HepG2 (cell line): ENCODE data around the gene SNX6.
A peak's percentile ranks its signal among the peaks of the same experiment; 100 is the strongest.

Source experiments
- KDM5B ChIP-seq: sonication (generic); formaldehyde crosslinking; IDR thresholded peaks from 2 replicates; pipeline ENCODE4 v1.4.0; 2020; ENCODE audit warnings: missing genetic modification reagents, mild to moderate bottlenecking, borderline replicate concordance
- KLF6 ChIP-seq: IDR thresholded peaks from 2 replicates; pipeline ENCODE4 v1.8.0; 2016; ENCODE audit warnings: missing biosample characterization, missing genetic modification reagents
- NFRKB ChIP-seq: fragments of 450-650 bp; IDR thresholded peaks from 2 replicates; pipeline ENCODE4 v1.6.1; 2017
- SP4 ChIP-seq: sonication (generic); formaldehyde crosslinking; IDR thresholded peaks from 2 replicates; pipeline ENCODE4 v1.8.1; 2023; ENCODE audit warnings: mild to moderate bottlenecking, missing genetic modification reagents
- TBP ChIP-seq: sonication (generic); formaldehyde crosslinking; IDR thresholded peaks from 2 replicates; pipeline ENCODE4 v1.5.0; 2020; ENCODE audit warnings: missing genetic modification reagents
- ZNF788 ChIP-seq: sonication (generic); formaldehyde crosslinking; IDR thresholded peaks from 2 replicates; pipeline ENCODE4 v1.5.0; 2020; ENCODE audit warnings: mild to moderate bottlenecking, missing genetic modification reagents, borderline replicate concordance
- TF ChIP-seq, protein P1 (sequence below): sonication (generic); formaldehyde crosslinking; IDR thresholded peaks from 2 replicates; pipeline ENCODE4 v1.4.0; 2020; ENCODE audit warnings: mild to moderate bottlenecking, missing genetic modification reagents
- TF ChIP-seq, protein P2 (sequence below), 2 experiments: sonication (generic) in 1 of 2; formaldehyde crosslinking in 1 of 2; IDR thresholded peaks; 2 replicates each; pipeline versions ENCODE4 v1.4.0 to v1.6.1; 2018 to 2020; ENCODE audit warnings: missing genetic modification reagents in 2 of 2, borderline replicate concordance in 1 of 2, low read depth in 1 of 2, mild to moderate bottlenecking in 1 of 2, missing biosample characterization in 1 of 2
- TF ChIP-seq, protein P3 (sequence below): sonication (generic); formaldehyde crosslinking; conservative IDR thresholded peaks from 2 replicates; pipeline ENCODE4 v1.4.0; 2020; ENCODE audit warnings: missing genetic modification reagents

DNA sequence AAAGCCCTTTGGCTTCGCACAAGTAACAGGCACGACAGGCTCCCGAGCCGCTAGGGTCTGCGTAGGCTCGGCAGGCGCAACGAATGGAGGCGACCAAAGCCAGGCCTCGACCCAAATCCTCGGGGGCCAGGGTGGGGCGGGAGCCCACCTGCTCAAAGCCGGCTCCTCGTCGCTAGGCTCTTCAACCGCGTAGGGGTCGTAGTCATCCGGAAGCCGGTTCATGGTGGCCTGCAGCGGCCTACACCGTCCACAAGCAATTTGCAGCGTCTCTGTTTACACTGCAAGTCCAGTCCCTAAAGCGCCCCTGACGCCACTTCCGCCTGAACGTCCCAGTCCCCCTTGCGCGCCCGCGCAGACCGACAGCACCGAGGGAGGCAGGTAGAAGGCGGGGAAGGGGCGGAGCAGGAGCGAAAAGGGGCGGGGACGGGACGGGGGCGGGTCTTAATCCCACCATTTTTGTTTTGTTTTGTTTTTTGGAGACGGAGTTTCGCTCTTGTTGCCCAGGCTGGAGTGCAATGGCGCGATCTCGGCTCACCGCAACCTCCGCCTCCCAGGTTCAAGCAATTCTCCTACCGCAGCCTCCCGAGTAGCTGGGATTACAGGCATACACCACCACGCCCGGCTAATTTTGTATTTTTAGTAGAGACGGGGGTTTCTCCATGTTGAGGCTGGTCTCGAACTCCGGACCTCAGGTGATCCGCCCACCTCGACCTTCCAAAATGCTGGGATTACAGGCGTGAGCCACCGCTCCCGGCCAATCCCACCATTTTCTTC lies 90.4 kb downstream of the SNX6 start, which contains the start of gene EAPP:
- TF ChIP-seq KLF6 (CRISPR knock-in tag), result peak; percentile 99
- TF ChIP-seq, protein P1, sequence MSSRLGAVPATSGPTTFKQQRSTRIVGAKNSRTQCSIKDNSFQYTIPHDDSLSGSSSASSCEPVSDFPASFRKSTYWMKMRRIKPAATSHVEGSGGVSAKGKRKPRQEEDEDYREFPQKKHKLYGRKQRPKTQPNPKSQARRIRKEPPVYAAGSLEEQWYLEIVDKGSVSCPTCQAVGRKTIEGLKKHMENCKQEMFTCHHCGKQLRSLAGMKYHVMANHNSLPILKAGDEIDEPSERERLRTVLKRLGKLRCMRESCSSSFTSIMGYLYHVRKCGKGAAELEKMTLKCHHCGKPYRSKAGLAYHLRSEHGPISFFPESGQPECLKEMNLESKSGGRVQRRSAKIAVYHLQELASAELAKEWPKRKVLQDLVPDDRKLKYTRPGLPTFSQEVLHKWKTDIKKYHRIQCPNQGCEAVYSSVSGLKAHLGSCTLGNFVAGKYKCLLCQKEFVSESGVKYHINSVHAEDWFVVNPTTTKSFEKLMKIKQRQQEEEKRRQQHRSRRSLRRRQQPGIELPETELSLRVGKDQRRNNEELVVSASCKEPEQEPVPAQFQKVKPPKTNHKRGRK (CRISPR knock-in tag), result peak; percentile 67; the same call in 1 of the 2 replicates
- no peak; the same call in 1 of the 2 replicates for TF ChIP-seq TBP
- TF ChIP-seq NFRKB, result peak; percentile 87
- TF ChIP-seq ZNF788, result peak; percentile 99
- TF ChIP-seq, protein P2, sequence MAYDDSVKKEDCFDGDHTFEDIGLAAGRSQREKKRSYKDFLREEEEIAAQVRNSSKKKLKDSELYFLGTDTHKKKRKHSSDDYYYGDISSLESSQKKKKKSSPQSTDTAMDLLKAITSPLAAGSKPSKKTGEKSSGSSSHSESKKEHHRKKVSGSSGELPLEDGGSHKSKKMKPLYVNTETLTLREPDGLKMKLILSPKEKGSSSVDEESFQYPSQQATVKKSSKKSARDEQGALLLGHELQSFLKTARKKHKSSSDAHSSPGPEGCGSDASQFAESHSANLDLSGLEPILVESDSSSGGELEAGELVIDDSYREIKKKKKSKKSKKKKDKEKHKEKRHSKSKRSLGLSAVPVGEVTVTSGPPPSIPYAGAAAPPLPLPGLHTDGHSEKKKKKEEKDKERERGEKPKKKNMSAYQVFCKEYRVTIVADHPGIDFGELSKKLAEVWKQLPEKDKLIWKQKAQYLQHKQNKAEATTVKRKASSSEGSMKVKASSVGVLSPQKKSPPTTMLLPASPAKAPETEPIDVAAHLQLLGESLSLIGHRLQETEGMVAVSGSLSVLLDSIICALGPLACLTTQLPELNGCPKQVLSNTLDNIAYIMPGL (CRISPR knock-in tag; IDR thresholded peaks at IDR 0.05; ENCODE audit: borderline replicate concordance in 1 of 2, low read depth in 1 of 2), result peak; percentile 100
- TF ChIP-seq SP4 (CRISPR knock-in tag), result peak; percentile 95
- TF ChIP-seq, protein P3, sequence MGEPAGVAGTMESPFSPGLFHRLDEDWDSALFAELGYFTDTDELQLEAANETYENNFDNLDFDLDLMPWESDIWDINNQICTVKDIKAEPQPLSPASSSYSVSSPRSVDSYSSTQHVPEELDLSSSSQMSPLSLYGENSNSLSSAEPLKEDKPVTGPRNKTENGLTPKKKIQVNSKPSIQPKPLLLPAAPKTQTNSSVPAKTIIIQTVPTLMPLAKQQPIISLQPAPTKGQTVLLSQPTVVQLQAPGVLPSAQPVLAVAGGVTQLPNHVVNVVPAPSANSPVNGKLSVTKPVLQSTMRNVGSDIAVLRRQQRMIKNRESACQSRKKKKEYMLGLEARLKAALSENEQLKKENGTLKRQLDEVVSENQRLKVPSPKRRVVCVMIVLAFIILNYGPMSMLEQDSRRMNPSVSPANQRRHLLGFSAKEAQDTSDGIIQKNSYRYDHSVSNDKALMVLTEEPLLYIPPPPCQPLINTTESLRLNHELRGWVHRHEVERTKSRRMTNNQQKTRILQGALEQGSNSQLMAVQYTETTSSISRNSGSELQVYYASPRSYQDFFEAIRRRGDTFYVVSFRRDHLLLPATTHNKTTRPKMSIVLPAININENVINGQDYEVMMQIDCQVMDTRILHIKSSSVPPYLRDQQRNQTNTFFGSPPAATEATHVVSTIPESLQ, result no peak; the same call in 1 of the 2 replicates
- peak; percentile 99 for TF ChIP-seq KDM5B (CRISPR knock-in tag)
